COLO829 (cell line): ENCODE measurements around the gene ANKRD9.
A peak's percentile ranks its signal among the peaks of the same experiment; 100 is the strongest.
"Not testable (repeated sequence)": the region's sequence is repeated elsewhere in the genome, so short reads cannot be mapped to it uniquely, and the experiment has no call there.

Experiments
- DNase-seq: peaks from one replicate; pipeline ENCODE4 v3.0.0; 2012; ENCODE audit warnings: low spot score

Gene ANKRD9, protein sequence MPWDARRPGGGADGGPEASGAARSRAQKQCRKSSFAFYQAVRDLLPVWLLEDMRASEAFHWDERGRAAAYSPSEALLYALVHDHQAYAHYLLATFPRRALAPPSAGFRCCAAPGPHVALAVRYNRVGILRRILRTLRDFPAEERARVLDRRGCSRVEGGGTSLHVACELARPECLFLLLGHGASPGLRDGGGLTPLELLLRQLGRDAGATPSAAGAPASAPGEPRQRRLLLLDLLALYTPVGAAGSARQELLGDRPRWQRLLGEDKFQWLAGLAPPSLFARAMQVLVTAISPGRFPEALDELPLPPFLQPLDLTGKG

DNA sequence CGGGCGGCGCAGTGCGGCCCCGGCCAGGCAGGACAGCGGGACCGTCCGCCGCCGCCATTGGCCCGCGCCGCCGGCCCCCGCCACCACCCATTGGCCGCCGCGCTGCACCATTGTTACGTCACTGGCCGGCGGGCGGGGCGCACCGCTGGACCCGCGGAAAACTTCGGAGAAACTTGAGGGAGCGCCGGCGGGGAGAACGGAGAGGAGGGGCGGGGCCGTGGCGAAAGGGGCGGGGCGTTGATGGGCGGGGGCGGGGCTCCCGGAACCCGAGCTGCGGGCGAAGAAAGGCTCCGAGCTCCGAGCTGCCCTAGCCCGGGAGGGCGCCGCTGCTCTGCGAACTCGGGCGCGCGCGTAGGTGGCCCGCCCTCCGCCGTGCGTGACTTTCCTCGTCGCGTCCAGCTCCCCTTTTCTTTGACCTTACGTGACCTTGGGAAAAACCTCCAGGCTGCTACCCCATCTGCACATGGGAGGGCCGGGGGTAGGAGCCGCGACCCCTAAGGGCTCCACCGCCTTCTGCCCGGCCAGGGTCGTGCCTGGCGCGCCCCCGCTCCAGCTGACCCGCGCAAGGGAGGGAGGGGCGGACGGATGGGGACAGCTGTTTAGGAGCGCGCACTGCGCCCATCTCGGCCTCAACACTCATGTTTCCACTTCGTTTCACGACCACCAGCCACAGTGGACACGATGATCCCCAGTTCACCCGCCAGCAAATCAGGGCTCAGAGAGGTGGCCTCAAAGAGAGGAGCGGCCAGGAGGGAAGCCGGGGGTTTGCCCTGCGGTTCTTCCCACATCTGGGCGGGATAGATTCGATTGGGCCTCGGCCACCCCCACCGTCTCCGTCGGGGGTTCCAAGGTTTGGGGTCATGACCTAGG lies at the start of gene ANKRD9:
TSS of gene ANKRD9 (minus strand) at position 31 of the 870 bp plus-strand sequence. CDS start 1,887 bp downstream, outside the sequence.
- DNase-seq: peak; percentile 91

GRCh38 chr14:102558556-102558955 lies 49.0 kb upstream of the ANKRD9 start:
- DNase-seq: no peak

DNA sequence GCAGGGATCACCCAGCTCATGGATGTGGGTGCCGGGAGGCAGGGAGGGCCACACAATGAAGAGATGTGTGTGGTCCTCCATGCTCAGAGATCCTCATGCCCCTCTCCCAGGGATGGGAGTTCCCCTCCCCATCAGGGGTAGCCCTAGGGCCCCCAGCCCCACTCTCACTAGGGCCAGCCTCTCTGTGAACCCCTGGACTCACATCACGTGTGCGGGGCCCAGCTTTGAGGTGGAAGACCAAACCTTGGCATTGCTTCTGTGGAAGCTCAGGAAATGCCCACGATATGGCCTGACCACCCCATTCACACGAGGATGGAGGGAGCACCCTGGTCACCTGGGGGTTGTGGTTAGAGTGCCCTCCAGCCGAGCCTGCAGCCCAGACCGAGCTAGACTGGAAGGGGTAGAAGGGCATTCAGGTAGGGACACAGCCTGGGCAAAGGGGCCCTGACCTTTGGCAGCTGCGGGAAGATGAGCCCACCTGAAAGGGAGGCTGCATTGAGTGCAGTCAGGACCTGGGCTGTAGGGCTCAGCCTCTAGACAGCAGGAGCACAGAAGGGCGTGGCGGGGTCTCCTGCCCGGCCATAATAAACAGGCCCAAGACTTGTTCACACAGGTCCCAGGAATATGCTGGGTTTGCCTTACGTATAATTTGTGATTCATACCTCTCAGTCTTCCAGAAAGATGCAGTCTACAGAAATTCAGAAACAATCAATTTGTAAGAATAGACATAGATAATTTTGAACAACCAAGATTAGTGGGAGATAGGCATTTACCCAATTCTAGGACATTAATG lies 48.1 kb upstream of the ANKRD9 start:
- no peak for DNase-seq

GRCh38 chr14:102556098-102556677 lies 46.6 kb upstream of the ANKRD9 start:
- DNase-seq: no peak

GRCh38 chr14:102554821-102555819 lies 45.5 kb upstream of the ANKRD9 start:
- no peak for DNase-seq

DNA sequence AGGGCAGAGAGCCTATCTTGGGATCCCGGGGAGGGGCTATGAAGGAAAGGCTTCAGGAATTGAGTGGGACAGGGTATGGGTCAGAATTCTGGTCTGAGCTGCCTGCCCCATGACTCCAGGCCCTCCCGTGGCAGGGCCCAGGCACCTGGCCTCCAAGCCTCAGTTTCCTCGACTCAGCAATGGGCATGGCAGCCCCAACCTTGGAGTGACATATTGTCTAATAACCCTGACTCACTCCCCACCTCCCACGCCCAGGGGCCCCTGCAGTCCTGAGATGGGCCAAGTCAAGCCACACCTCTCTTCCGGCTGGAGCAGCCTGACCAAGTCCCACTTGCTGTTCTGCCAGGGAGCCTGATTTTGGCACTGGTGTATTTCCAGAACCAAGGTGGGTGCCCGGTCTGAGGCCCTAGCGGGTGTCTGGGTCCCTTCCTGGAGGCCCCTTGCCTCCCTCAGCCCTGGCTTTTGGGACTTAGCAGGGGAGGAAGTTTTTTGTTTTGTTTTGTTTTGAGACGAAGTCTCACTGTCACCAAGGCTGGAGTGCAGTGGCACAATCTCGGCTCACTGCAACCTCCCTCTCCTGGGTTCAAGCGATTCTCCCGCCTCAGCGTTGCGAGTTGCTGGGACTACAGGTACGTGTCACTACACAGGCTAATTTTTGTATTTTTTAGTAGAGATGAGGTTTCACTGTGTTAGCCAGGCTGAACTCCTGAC lies 42.6 kb upstream of the ANKRD9 start:
- DNase-seq: peak; percentile 38

GRCh38 chr14:102550927-102551401 lies 41.4 kb upstream of the ANKRD9 start:
- DNase-seq: not testable (repeated sequence)

DNA sequence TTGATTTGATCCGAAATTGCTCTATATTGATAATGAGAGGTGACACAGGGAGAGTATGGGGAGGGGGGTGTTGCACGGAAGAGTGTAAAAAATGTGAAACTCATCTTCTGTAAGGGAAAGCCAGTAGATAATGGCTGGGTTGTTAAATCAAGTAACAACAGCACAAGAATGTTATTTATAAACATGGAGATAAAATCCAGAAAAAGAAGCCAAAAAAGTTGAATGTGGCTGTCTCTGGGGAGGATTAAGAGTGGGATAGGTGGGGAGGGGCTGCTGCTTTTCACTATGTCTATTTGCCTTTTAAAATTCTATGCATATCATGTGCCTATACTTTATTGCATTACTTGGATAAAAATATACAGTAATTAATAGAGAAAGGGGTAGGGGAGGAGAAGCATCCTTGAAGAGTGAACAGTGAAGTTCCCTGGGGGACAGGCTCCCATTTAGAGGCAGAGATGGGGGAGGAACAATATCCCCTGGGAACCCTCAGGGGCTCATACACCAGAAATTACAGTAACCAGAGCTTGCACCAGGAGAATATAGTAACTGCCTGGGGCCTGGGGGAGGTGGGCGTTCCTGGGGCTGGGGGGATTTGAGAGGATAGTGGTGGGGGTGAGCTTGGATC lies 39.2 kb upstream of the ANKRD9 start:
- no peak for DNase-seq

DNA sequence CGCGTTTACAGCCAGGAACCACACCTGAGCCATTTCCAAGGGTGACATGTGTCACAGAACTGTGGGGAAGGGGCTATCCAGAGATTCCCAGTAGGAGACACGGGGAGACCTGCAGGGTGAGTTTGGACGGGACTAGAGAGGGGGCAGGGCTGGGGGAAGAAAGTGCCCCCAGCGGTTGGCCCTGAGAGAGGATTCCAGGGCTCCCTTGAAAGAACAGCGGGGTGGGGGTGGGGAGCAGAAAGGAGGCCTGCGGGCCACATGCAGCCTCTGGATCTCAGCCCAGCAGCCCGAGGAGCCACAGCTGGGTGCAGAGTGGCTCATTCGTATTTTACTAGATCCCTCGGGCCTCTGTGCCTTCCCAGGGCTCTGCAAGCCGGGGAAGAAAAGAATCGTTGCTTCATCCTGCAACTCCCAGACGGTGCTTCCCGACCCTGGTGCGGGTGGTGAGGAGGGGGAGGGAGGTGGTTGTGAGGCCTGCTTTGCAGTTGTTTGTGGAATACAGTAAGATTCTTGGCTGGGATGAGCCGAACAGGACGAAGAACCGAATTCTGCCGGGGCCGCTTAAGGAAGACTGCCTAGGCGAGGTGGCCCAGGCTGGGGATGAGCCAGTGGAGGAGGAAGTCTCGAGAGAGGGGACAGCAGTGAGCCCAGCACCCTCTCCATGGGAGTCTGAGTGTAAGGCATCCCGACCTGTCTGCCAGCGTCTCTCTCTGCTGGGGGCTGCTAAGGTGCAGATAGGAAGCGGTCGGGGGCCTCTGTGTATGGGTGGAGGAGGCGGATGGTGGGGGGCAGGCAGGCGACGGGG lies 36.1 kb upstream of the ANKRD9 start:
- no peak for DNase-seq

DNA sequence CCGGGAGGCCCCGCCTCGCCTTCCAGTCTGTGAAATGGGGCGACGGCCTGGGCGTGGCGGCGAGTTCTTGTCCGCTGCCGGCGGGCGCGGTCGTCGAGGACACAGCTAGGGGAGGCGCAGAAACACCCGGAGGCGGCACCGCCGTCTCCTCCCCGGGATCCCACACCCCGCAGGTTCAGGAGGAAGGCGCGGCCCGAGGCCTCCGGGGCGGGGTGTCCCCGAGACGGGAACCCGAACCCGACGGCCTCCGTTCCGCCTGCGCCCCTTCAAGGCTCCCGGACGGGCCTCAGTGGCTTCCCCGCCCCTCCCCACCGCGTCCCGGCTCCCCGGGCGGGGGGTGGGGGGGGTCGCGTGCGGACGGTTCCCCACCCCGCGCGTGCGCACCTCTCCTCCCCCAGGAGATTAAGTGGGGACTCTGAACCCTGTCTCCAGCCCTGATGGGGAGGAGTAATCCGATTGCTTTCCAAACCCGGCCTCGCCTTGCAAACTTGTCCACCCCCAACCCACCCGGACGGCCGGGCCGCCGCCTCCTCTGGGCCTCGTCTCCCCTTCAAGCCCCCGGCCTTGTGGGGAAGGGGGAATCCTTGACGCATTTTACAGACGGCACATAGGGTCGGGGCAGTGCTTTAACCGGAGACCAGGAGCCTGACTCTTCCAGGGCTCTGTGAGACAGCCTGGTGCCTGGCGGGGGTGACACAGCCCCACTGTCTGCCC lies 35.3 kb upstream of the ANKRD9 start:
- DNase-seq: no peak

GRCh38 chr14:102544046-102544746 lies 34.6 kb upstream of the ANKRD9 start:
- no peak for DNase-seq

DNA sequence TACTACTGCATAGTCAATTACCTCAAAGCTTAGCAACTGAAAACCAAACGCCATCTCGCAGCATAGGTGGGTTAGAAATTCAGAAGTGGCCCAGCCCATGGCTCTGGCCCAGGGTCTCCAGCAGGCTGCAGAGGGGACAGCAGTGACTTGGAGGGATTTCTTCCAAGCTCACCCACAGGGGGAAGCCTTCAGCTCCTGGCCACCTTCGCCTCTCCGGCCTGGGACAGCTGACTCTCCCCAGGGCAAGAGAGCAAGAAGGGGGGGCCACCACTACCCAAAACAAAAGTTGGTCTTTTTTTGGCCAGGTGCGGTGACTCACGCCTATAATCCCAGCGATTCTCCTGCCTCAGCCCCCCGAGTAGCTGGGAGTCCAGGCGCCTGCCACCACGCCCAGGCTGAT lies 32.2 kb upstream of the ANKRD9 start:
- no peak for DNase-seq

DNA sequence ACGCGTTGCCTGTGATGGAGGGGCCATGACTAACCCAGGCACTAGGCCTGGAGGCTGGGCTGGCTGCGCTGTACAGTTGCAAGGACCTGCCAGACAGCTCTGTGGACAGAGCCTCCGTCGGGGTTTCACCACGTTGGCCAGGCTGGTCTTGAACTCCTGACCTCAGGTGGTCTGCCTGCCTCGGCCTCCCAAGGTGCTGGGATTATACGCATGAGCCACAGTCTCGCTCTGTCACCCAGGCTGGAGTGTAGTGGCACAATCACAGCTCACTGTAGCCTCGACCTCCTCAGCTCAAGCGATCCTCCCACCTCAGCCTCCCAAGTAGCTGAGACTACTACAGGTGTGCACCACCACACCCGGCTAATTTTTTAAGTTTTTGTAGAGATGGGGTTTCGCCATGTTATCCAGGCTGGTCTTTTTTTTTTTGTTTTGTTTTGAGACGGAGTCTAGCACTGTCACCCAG lies 31.5 kb upstream of the ANKRD9 start:
- DNase-seq: not testable (repeated sequence)

DNA sequence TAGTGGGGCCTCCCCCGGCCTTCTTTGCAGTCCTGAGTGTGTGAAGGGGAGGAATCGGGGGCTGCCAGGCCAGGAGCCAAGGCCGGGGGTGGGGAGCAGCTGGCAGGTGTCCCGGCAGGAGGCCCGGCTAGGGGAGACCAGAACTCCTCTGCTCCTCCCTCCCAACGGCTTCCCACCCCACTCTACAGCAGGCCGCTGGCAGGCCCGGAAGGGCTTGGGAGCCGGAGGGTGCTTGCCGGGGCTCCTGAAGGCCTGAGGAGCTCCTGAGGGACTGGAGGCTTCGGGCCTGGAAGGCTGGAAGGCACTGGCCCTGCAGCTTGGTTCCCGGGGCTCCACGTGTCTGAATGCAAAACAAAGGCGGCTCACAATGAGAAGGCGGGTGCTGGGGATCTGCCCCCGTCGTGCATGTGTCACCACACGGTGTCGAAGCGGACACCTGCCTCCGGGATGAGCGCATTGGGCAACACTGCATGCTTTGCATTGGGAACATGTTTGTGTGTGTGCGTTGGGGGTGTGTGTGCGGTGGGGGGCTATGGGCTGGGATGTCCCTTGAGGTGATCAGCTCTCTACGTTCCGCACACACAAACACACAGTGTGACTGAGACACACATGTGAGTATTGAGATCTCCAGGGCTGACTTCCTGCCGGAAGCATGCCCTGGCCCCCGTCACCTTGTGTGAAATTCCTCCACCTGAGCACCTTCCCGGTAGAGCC lies 30.9 kb upstream of the ANKRD9 start:
- DNase-seq: no peak

DNA sequence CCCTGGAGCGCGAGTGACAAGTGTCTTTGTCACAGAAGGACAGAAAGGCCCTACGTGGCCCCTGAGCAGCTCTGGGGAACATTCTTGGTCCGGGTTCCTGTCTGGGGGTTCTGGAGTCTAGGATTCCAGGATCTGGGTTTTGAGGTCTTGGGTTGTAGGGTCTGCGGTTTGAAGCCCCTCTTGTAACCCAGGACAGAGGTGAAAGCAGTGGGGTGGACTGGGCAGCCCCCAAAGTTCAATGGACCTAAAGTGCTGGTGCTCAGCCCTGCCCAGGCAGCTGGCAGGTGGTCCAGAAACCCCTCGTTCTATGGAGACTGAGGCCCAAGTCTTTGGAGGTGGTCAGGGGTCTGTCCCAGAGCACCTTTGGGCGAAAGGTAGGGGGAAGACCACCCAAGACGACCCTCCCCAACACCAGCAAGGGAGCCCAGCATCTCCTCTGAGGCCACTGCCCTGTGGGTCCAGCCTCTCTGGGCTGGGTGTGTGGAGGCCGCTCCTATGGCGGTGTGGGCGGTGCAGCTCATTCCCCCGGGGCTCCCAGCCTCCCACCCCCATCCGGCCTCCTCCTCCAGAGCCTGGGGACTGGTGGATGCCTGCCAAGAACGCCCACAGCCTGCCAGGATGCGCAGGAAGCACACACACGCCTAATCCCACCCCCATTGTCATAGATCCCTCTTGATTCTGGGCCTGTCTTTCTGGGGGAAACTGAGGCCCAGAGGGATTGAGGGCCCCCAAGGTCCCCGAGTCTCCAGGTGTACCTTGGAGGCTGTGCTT lies 30.2 kb upstream of the ANKRD9 start:
- DNase-seq: peak; percentile 38
